PC-3 (cell line): Measurements from ENCODE around the gene OCA2.

Experiments used
- CTCF ChIP-seq: fragments of 300-600 bp; sonication (generic); conservative IDR thresholded peaks from 2 replicates; pipeline ENCODE4 v1.5.1; 2017; ENCODE audit warnings: antibody characterized with exemption, low read depth, mild to moderate bottlenecking, low read length
- EZH2 ChIP-seq: fragments of 300-600 bp; sonication (generic); IDR thresholded peaks from one replicate; pipeline ENCODE4 v1.6.1; 2017; ENCODE audit warnings: antibody characterized with exemption, mild to moderate bottlenecking, low read length; ENCODE audit not compliant: unreplicated experiment
- EZH2phosphoT487 ChIP-seq: fragments of 300-600 bp; sonication (generic); IDR thresholded peaks from 2 replicates; pipeline ENCODE4 v1.6.1; 2018; ENCODE audit warnings: mild to moderate bottlenecking, antibody characterized with exemption, low read length, borderline replicate concordance

GRCh38 chr15:27815035-27815434 is 284.1 kb downstream of the OCA2 start:
- no peak for TF ChIP-seq CTCF
- TF ChIP-seq EZH2: no peak
- no peak for TF ChIP-seq EZH2phosphoT487
